ENCODE data around the gene CHCHD2.
"Not testable (repeated sequence)": the region's sequence is repeated elsewhere in the genome, so short reads cannot be mapped to it uniquely, and the experiment has no call there.

The CHCHD2 gene, protein sequence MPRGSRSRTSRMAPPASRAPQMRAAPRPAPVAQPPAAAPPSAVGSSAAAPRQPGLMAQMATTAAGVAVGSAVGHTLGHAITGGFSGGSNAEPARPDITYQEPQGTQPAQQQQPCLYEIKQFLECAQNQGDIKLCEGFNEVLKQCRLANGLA

DNA sequence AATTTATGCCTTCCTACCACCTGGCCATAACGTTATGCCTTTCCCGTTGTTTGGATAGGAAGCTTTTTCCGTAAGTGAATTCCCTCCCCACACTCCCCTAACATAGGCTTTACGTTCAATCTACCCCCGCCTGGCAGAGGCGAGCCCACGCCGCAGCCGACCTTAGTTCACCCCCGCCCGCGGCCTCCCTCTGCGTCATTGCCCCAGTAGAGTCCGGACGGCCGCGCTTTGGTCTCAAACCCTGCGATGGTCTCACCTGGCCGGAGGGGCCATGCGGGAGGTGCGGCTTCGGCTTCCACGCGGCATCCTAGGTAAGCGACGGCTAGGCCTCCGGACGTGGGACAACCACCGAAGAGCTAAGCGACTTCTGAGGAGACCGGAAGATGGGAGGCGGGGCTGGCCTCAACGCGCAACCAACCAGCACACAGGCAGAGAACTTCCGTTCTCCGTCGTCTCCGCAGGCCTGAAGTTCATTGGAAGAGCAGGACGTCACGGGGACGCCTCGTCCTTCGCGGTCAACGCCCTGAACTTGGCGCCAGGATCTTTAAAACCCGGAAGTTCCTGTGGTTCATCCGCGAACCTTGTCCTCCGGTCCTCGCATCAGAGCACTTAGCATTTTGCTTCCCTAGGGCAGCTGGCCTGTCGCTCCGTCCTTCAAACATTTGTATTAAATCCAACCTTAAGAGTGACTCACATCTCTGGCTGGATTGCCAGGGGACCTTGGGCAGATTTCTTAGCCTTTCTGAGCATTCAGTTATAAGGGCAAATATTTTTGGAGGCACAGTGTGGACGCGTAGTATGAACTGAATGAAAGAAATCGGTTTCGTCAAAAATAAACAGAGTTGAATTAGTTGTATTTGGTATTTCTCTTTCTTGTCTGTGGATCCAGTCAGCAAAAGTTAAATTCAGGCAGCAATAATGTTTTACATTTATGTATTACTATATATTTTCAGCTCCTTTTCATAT, at the start of gene CHCHD2:
CHCHD2 (minus strand) TSS at position 369 of the 966 bp plus-strand sequence; CDS start at position 306, 63 bp downstream.
- peak; percentile 87 for DNase-seq

DNA sequence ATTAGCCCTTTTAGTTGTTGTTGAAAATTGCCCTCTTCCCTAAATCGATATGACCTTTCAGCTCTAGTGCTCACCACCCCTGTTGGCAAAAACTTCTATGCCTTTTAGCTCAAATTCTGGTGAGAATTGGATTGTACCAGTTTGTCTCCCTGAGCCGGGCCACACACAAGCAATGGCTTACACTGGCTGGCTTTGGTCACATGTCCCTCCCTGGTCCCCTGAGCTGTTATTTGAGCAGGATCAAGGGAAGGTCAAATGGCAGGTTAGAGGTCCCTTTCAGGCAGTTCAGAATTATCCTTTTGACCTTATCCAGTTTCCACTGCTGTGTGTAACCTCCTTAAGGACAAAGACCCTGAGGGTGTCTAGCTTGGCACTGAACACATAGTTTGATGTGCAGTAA, 24.8 kb upstream of the CHCHD2 start:
- DNase-seq, result not testable (repeated sequence)

DNA sequence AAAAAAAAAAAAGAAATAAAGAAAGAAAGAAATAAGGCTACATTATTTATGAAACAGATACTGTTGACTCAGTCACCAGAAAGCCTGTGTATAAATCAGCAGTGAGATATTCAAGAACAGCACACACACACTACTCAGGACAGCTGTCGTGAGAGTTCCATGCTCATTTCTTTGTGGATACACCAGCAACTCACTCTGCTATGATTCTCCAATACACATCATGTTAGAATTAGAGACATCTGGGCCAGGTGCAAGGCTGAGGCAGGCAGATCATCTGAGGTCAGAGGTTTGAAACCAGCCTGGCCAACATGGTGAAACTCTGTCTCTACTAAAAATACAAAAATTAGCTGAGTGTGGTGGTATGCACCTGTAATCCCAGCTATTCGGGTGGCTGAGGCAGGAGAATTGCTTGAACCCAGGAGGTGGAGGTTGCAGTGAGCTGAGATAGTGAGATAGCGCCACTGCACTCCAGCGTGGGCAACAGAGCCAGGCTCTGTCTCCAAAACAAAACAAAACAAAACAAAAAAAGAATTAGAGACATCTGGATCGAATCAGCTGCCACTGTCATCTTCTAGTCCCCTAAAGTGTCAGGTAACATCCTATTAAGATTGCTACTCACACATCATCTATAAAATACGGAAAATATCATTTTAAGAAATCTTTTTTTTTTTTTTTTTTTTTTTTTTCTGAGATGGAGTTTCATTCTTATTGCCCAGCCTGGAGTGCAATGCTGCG, 21.1 kb upstream of the CHCHD2 start:
- no peak for DNase-seq

DNA sequence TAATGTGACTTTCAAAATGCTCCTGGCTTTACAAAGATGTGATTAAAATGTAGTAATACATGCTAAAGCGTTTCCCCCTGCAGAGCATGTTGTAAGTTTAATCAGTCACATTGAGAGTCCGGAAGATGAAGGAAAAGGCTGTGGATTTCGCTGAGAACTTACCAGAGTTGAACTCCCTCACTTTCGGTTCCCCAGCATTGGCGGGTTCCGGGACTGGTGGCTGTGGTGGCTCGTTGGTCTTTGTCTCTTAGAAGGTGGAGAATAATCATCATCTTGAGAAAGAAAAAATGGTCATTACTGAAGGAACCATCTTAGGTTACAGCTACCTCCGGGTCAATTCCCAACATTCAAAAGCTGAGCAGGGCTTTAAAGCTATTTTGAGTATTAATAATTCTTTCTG, 19.6 kb upstream of the CHCHD2 start:
- no peak for DNase-seq

DNA sequence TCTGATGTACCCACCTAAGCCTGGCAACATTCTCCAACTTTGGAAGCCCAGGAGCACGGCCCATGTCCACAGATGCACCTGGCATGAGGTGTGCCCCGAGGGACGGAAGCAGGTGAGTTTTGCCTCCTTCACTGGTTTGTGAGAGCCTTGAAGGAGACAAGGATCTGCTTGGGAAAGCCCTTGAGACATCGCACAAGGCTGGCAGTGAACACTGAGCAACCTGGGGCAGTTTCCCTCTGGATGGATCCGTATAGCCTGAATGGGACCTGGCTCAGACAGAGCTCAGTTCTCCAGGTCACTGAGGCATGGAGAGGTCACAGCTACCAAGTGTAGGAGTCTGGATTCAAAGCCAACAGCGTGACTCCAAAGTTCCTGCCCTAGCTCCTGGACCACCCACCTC, 18.7 kb upstream of the CHCHD2 start:
- DNase-seq, result no peak

DNA sequence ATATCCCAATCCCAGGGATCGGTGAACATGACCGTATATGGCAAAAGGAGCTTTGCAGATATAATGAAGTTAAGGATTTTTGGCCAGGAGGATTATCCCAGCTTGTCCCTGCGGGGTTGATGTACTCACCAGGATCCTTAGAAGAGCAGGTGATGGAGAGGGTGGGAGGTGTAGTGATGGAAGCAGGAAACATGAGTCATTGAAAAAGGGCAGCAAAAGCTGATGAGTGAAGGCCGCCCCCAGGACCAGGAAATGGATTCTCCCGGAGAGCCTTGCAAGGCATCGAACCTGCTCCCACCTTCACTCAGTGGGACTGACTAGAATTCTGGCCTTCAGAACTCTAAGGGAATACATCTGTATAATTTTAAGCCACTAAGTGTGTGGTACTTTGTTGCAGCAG, 15.2 kb upstream of the CHCHD2 start:
- no peak for DNase-seq

DNA sequence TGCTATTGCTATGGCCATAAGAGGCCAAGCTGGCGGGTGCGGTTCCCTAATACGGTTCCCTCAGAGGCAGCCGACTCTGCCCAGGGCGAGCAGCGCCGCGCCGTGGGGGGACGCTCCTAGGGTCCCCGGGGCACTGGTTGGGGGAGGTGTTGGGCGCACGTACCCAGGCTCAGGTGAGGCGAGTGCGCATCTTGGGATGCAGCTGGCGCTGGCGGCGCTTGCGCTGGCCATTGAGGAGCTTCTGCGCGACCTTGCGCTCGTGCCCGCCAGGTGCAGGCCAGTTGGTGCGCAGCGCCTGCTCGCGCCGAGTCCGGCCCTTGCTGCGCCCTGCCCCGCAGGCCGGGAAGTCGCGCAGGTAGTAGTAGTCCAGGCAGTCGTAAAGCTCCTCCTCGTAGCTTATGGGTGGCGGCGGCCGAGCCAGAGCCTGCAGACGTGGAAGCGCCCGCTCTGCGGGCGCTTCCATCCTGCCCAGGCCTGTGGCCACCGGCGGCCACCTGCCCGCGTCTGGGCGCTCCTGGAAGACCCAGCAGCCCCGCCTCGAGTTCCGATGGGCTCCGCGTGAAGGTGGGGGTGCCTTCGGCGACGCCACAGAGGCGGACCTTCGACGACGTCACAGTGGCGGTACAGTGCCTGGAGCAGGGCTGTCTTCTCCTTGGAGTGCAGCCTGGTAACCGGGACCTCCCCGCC, 9.7 kb upstream of the CHCHD2 start, which contains the start of gene NUPR2:
NUPR2 (minus strand) TSS at position 566 of the 687 bp plus-strand sequence; CDS start at position 463, 103 bp downstream.
- DNase-seq, result no peak

DNA sequence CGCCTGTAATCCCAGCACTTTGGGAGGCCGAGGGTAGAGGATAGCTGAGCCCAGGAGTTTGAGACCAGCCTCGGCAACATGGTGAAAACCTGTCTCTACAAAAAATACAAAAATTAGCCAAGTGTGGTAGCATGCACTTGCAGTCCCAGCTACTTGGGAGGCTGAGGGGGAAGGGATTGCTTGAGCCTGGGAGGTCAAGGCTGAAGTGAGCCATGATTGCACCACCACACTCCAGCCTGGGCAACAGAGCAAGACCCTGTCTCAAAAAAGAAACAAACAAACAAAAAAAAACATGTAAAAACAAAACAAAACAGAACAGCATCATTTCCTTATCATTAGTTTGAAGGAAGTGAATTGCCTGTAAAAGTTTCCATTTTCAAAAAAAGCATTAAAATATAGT, 6.0 kb upstream of the CHCHD2 start:
- DNase-seq, result not testable (repeated sequence)

DNA sequence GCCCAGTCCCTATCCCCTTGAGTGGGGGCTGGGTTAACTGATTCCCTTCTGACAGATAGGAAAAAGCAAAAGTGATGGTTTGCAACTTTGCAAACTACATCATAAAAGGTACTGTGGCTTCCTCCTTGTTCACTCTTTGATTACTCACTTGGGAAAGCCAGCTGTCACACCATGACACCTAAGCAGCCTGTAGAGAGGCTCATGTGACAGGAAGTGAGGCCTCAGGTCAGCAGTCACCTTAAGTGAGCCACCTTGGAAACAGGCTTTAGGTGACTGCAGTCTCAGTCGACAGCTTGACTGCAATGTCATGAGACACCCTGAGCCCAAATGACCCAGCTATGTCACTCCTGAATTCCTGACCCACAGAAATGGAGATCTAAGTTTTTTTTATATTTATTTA, 4.3 kb upstream of the CHCHD2 start:
- DNase-seq, result no peak

DNA sequence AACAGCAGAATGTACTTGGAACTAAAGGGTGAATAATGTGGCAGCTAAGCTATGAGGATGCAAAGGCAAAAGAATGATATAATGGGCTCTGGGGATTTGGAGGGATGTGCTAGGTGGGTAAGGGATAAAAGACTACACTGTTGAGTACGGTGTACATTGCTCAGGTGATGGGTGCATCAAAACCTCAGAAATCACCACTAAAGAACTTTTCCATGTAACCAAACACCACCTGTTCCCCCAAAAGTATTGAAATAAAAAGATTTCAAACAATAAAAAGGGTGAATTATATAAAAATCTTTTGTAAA, 1.6 kb upstream of the CHCHD2 start:
- DNase-seq, result no peak

DNA sequence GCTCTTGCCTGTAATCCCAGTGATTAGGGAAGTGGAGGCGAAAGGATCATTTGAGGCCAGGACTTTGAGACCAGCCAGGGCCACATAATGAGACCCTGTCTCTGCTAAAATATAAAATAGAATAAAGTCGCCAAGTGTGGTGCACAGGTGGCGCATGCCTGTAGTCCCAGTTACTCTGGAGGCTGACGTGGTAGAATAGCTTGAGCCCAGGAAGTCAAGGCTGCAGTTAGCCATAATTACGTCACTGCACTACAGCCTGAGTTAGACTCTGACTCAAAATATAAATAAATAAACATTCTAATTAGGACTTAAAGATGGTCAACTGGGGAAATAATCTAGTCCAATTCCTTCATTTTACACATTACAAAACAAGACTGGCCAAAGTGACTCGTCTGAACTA, 768 bp downstream of the CHCHD2 start:
- DNase-seq, result no peak

DNA sequence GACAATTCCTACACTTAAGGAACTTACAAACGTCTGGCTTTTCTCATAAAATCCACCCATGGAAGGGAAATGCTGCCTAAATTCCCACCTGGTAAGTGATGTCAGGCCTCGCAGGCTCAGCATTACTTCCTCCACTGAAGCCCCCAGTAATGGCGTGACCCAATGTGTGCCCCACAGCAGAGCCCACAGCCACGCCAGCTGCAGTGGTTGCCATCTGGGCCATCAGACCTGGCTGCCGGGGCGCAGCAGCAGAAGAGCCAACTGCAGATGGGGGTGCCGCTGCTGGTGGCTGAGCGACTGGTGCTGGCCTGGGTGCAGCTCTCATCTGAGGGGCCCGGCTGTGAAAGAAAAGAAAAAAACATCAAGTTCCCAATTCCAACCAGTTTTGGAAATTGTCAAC, 2.1 kb downstream of the CHCHD2 start:
- DNase-seq, result not testable (repeated sequence)

DNA sequence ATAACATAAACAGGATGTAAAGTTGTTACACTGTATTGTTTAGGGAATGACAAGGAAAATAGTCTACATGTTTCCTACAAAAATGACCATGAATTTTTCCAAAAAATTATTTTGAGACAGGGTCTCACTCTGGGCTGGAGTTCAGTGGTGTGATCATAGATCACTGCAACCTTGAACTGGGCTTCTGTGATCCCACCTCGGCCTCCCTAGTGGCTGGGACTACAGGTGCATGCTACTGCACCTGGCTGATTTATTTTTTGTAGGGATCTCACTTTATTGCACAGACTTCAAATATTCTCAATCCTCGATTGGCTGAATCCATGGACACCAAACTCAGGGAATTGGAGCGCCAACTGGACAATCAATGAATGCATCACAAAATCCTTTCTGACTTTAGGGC, 6.6 kb downstream of the CHCHD2 start:
- DNase-seq, result no peak

DNA sequence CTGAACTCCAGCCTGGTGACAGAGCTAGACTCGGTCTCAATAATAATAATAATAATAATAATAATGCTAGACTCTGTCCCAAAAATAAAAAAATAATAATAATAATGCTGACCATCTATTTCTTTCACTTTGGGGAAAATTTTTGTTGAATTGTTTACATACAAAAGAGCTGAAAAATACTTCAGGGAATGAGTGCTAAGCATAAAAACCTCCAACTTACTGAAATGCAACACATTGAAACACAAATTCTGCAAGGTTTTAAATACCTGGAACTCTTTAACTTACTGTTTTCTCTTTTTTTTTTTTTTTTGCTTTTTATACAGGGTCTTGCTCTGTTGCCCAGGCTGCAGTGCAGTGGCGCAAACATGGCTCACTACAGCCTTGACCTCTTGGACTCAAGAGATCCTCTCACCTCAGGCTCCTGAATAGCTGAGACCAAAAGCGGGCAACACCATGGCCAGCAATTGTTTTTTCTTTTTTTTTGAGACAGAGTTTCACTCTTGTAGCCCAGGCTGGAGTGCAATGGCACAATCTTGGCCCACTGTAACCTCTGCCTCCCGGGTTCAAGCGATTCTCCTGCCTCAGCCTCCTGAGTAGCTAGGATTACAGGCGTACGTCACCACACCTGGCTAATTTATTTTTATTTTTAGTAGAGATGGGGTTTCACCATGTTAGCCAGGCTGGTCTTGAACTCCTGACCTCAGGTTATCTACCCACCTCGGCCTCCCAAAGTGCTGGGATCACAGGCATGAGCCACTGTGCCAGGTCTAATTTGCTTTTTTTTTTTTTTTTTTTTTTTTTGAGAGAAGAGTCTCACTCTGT, 7.9 kb downstream of the CHCHD2 start:
- DNase-seq, result not testable (repeated sequence)

DNA sequence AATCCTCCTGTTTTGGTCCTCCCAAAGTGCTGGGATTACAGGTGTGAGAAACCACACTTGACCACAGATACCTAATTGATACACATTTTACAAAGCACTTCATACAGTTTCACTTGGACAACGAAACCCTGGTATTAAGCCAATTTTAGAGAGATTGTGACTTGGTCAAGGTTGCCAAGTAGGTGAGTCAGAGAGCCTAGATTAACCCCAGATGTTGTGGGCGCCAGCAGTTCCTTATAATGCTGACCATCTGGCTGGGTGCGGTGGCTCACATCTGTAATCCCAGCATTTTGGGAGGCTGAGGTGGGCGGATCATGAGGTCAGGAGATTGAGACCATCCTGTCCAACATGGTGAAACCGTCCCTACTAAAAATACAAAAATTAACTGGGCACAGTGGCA, 8.6 kb downstream of the CHCHD2 start:
- DNase-seq, result no peak

DNA sequence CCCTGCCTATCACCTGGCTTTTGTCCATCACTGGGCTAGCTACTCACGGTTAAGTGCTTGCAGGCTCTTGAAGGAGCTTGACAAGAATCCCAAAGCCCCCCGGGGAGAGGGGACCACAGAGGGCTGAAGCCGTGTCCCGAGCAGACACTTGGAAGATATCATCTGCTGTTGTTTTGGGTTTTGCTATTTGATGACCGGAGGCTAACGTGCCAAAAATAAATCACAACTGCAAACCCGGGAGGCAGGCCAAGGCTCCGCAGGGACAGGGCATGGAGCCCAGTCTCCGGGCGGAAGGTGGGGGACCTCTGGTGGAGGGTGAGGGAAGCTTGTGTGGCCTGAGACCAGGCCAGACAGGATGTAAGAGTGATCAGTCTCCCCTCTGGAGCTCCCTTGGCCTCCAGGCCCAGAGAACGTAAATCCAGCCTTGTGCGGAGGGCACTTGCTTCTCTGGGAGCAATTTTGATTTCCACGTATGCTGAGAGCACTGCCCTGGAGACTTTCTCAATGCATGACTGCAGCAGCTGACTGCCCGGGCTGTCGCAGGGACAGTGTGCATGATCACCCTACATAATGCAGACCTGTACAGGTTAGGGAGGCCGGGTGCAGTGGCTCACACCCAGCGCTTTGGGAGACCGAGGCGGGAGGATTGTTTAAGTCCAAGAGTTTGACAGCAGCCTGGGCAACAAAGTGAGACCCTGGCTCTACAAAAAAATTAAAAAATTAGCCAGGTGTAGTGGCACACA, 13.3 kb downstream of the CHCHD2 start, which contains the start of gene PHKG1:
PHKG1 (minus strand) TSS at position 164 of the 743 bp plus-strand sequence. CDS start 4,011 bp downstream, outside the sequence.
- no peak for DNase-seq

DNA sequence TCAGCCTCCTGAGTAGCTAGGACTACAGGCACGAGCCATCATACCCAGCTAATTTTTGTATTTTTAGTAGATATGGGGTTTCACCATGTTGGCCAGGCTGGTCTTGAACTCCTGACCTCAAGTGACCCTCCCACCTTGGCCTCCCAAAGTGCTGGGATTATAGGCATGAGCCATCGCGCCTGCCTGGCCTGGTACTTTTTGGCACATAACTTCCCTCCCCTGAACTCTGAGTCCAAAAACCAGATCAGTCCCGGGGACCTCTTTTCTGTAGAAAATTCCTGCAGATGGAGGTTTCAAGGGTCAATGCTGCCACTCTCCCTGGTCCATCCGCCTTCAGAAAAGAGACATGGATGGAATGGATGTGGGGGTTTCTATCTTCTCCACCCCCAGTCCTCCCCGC, 13.9 kb downstream of the CHCHD2 start:
- DNase-seq, result not testable (repeated sequence)

DNA sequence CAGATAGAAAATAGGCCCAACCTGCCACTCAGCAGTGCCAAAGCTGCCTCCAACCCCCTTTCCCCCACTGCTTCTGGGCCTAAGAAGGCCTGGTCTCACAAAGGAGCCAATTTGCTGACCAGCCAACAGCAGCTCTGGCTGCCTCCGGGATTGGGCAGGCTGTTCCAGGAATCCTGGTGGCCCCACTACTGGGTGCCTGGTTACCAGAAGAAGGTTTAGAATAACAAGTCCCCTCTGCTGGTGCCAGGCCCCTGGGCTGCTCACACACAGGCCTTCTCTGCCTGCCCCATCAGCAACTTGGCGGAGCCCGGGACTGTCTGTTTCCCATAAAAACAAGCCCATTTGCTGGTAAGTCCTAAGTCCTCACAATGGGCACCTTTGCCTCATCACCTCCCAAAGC, 14.7 kb downstream of the CHCHD2 start:
- no peak for DNase-seq

DNA sequence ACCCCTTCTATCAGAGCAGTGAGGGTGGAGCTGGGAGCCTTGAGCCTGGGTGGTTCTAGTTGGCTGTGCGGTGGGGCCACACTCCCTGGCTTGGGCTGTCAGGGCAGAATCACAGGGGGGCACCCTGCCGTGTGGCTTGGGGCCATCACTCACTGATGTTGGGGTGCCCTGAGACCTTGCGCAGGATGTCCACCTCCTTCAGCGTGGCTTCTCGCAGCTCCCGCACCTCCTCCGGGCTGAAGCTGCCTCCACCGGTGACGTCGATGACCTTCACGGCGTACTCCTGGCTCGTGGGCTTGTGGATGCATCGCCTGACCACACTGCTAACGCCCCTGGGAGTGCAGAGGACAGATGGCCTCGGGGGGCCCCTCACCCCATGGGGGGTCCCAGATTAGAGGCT, 18.8 kb downstream of the CHCHD2 start:
- DNase-seq, result no peak

DNA sequence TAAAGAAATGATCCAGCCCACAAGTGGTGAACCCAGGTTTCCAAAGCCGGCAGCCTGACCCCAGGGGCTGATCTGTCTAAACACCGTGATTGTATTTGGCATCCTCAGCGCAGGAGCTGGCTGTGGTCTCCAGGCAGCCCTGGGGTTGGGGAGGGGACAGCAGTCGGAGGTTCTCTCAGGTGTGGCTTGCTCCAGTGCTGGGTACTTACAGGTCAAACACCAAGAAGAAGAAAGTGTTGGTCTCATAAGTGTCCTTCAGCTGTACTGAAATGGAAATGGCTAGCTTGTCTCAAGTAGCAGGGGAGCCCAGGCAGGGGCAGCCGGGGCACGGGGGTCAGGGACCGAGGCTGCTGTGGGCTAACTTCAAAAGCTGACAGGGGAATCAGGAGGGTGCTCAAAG, 19.5 kb downstream of the CHCHD2 start:
- DNase-seq, result no peak

DNA sequence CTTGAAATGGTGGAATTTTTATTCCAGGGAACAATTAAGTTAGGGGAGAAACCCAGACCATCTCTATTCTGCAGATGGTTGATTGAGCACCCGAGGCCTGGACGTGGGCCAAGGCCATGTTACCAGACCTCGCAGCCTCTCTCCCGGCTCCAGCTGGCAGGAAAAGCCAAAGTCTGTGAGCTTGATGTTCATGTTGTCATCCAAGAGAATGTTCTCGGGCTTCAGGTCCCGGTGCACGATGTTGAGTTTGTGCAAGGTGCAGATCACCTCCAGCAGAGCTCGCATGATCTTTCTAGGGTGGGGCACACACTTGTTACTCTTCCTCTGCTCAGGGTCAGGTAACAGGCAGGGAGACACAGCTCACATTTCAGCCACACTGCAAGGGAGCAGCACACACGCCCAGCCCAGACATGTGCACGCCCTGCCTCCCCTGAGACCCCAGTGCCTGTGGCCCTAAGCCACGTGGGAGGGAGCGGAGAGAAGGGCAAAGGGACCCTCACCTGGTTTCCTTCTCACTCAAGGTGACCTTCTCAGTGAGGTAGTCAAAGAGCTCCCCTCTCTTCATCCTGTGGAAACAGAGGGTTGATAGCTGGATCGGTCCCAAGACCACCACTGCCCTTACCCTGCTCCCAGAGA, 23.0 kb downstream of the CHCHD2 start:
- no peak for DNase-seq
